H1 (cell line): ENCODE measurements around the gene DHRS2. TPM values are rescaled to one million over a fixed set of nuclear protein-coding genes. Genes with fewer than 3 reads are reported as not detected.
A peak's percentile ranks its signal among the peaks of the same experiment; 100 is the strongest.

ENCODE experiments used
- CTCF ChIA-PET: fragments of 300-600 bp; sonication (Branson Sonifier 250); formaldehyde crosslinking; loops from one replicate; lab custom pipeline; 2021; ENCODE audit not compliant: partially characterized antibody; lab: Charles Lee
- POLR2A ChIA-PET: fragments of 300-600 bp; sonication (Branson Sonifier 250); formaldehyde crosslinking; loops from one replicate; lab custom pipeline; 2021; ENCODE audit warnings: inconsistent platforms; ENCODE audit not compliant: partially characterized antibody; lab: Charles Lee
- DNase-seq, 2 experiments: peaks; one replicate each; pipeline versions ENCODE4 v3.0.0 to v3.0.0-alpha.2; 2010 to 2022; ENCODE audit warnings: low spot score in 2 of 2, low read depth in 1 of 2, mixed read lengths in 1 of 2
- FAIRE-seq: peaks from 2 replicates; lab custom pipeline; 2011; peaks lifted over from hg19 to GRCh38; lab: Jason Lieb, UNC
- H2AFZ ChIP-seq: 2 replicates; pipeline ENCODE4 v1.8.1; 2012; ENCODE audit warnings: low read length, inconsistent platforms
- H2AK5ac ChIP-seq: 2 replicates; pipeline ENCODE4 v1.6.1; 2013; ENCODE audit warnings: low read depth, low read length
- H2BK120ac ChIP-seq: replicated peaks from 2 replicates; pipeline ENCODE3; 2013; ENCODE audit warnings: low read depth, low read length, inconsistent platforms
- H2BK12ac ChIP-seq: 2 replicates; pipeline ENCODE4 v1.6.1; 2013; ENCODE audit warnings: low read depth, low read length
- H2BK15ac ChIP-seq: 2 replicates; pipeline ENCODE4 v1.6.1; 2013; ENCODE audit warnings: low read length
- H2BK20ac ChIP-seq: 2 replicates; pipeline ENCODE4 v1.6.1; 2013; ENCODE audit warnings: low read length
- H2BK5ac ChIP-seq: 2 replicates; pipeline ENCODE4 v1.6.1; 2013; ENCODE audit warnings: low read depth, low read length
- H3K14ac ChIP-seq: 2 replicates; pipeline ENCODE4 v1.6.1; 2013; ENCODE audit warnings: inconsistent platforms; ENCODE audit not compliant: insufficient read length
- H3K18ac ChIP-seq: 2 replicates; pipeline ENCODE4 v1.6.1; 2013; ENCODE audit warnings: low read length; ENCODE audit errors: extremely low read depth
- H3K23ac ChIP-seq: 2 replicates; pipeline ENCODE4 v1.6.1; 2013; ENCODE audit warnings: inconsistent platforms; ENCODE audit not compliant: insufficient read length
- H3K23me2 ChIP-seq: 2 replicates; pipeline ENCODE4 v1.6.1; 2013; ENCODE audit warnings: low read depth, low read length
- H3K27ac ChIP-seq: 2 replicates; pipeline ENCODE4 v1.6.1; 2011; ENCODE audit warnings: low read depth, low read length, inconsistent platforms
- H3K27me3 ChIP-seq, 4 experiments: replicated peaks in 1 of 4; 1 replicate in 1 of 4; 2 replicates in 3 of 4; pipeline versions ENCODE4 v1.6.1 to v1.8.1; 2011 to 2013; ENCODE audit warnings: low read length in 3 of 4, mild to moderate bottlenecking in 3 of 4, inconsistent platforms in 2 of 4, mixed read lengths in 2 of 4, moderate library complexity in 1 of 4; ENCODE audit not compliant: control insufficient read depth in 3 of 4, insufficient read depth in 3 of 4; ENCODE audit errors: extremely low read depth in 1 of 4
- H3K36me3 ChIP-seq, 4 experiments: 2 replicates each; pipeline versions ENCODE4 v1.6.1 to v1.8.1; 2011 to 2013; ENCODE audit warnings: mild to moderate bottlenecking in 4 of 4, low read length in 3 of 4, moderate library complexity in 2 of 4, control low read depth in 1 of 4, inconsistent platforms in 1 of 4; ENCODE audit not compliant: insufficient read depth in 4 of 4, control insufficient read depth in 2 of 4
- H3K4ac ChIP-seq: replicated peaks from 2 replicates; pipeline ENCODE3; 2013; ENCODE audit warnings: low read length, low read depth, mixed read lengths, inconsistent platforms; ENCODE audit not compliant: insufficient read length
- H3K4me1 ChIP-seq, 4 experiments: replicated peaks in 1 of 4; 1 replicate in 1 of 4; 2 replicates in 3 of 4; pipeline versions ENCODE4 v1.6.1 to v1.8.1; 2011 to 2013; ENCODE audit warnings: low read length in 3 of 4, inconsistent platforms in 2 of 4, mixed read lengths in 1 of 4; ENCODE audit not compliant: insufficient read depth in 4 of 4, control insufficient read depth in 3 of 4
- H3K4me2 ChIP-seq, 2 experiments: 2 replicates each; pipeline versions ENCODE4 v1.6.1 to v1.8.1; 2011 to 2013; ENCODE audit warnings: low read depth in 2 of 2, low read length in 2 of 2, control low read depth in 1 of 2, inconsistent platforms in 1 of 2, mild to moderate bottlenecking in 1 of 2; ENCODE audit not compliant: insufficient read depth in 1 of 2
- H3K4me3 ChIP-seq, 4 experiments: fragments of 200-600, 300-600 bp in 1 of 4; sonication (generic), shearing (Covaris generic), sonication (Bioruptor Twin) in 1 of 4; 2 replicates each; pipeline versions ENCODE4 v1.5.1 to v1.8.1; 2011 to 2016; ENCODE audit warnings: low read length in 4 of 4, low read depth in 3 of 4, control low read depth in 2 of 4, inconsistent platforms in 2 of 4, mild to moderate bottlenecking in 2 of 4, mixed read lengths in 1 of 4, moderate library complexity in 1 of 4; ENCODE audit not compliant: insufficient read depth in 2 of 4; ENCODE audit errors: extremely low read depth in 1 of 4
- H3K56ac ChIP-seq: replicated peaks from 2 replicates; pipeline ENCODE3; 2013; ENCODE audit warnings: low read depth, mild to moderate bottlenecking, mixed read lengths, low read length, inconsistent platforms; ENCODE audit not compliant: insufficient read length
- H3K79me1 ChIP-seq: 2 replicates; pipeline ENCODE4 v1.6.1; 2013; ENCODE audit warnings: low read depth, low read length, control low read depth
- H3K79me2 ChIP-seq, 2 experiments: 2 replicates each; pipeline versions ENCODE4 v1.6.1 to v1.8.1; 2012 to 2013; ENCODE audit warnings: low read length in 2 of 2, mild to moderate bottlenecking in 2 of 2, inconsistent platforms in 1 of 2; ENCODE audit not compliant: insufficient read depth in 2 of 2, control insufficient read depth in 1 of 2
- H3K9ac ChIP-seq, 4 experiments: replicated peaks in 1 of 4; 1 replicate in 1 of 4; 2 replicates in 3 of 4; pipeline versions ENCODE4 v1.6.1 to v1.8.1; 2011 to 2013; ENCODE audit warnings: low read depth in 3 of 4, low read length in 3 of 4, control low read depth in 2 of 4, mild to moderate bottlenecking in 2 of 4, moderate library complexity in 2 of 4, inconsistent platforms in 1 of 4; ENCODE audit errors: extremely low read depth in 1 of 4
- H3K9me3 ChIP-seq, 2 experiments: 2 replicates each; pipeline versions ENCODE4 v1.6.1 to v1.8.1; 2012 to 2013; ENCODE audit warnings: mild to moderate bottlenecking in 2 of 2, moderate library complexity in 2 of 2, control low read depth in 1 of 2, inconsistent platforms in 1 of 2, low read depth in 1 of 2, low read length in 1 of 2, mixed read lengths in 1 of 2; ENCODE audit not compliant: insufficient read depth in 2 of 2
- H4K20me1 ChIP-seq, 2 experiments: replicated peaks in 1 of 2; 2 replicates each; pipeline versions ENCODE3 to v1.8.1; 2011 to 2013; ENCODE audit warnings: inconsistent platforms in 2 of 2, low read length in 2 of 2, mild to moderate bottlenecking in 1 of 2; ENCODE audit not compliant: insufficient read depth in 2 of 2, control insufficient read depth in 1 of 2
- H4K5ac ChIP-seq: 2 replicates; pipeline ENCODE4 v1.6.1; 2013; ENCODE audit warnings: low read length, low read depth, mixed read lengths, inconsistent platforms; ENCODE audit not compliant: insufficient read length
- H4K8ac ChIP-seq: 2 replicates; pipeline ENCODE4 v1.8.0; 2013; ENCODE audit warnings: mild to moderate bottlenecking, moderate library complexity, low read length, inconsistent platforms; ENCODE audit not compliant: insufficient read depth; ENCODE audit errors: extremely low read depth
- H4K91ac ChIP-seq: replicated peaks from 2 replicates; pipeline ENCODE3; 2013; ENCODE audit warnings: low read length, mixed read lengths, inconsistent platforms; ENCODE audit not compliant: insufficient read length
- ASH2L ChIP-seq: fragments of 200-600, 300-600 bp; sonication (generic); IDR thresholded peaks from one replicate; pipeline ENCODE4 v1.7.1; 2017; ENCODE audit warnings: low read length
- ATF3 ChIP-seq: IDR thresholded peaks from 2 replicates; pipeline ENCODE4 v1.6.1; 2011; ENCODE audit warnings: low read depth, mild to moderate bottlenecking, low read length; ENCODE audit not compliant: insufficient read depth
- CHD1 ChIP-seq: IDR thresholded peaks from 2 replicates; pipeline ENCODE4 v1.6.1; 2012; ENCODE audit warnings: low read depth, low read length, improper control_type of control experiment
- CTBP2 ChIP-seq: IDR thresholded peaks from 2 replicates; pipeline ENCODE4 v1.7.0; 2011; ENCODE audit warnings: borderline replicate concordance, mild to moderate bottlenecking, moderate library complexity, mixed read lengths, low read length; ENCODE audit not compliant: insufficient read depth, insufficient read length
- E2F6 ChIP-seq: IDR thresholded peaks from 2 replicates; pipeline ENCODE4 v1.6.1; 2012; ENCODE audit warnings: inconsistent platforms
- EZH2 ChIP-seq: fragments of 200-600 bp; sonication (generic); IDR thresholded peaks from 2 replicates; pipeline ENCODE4 v1.7.1; 2012; ENCODE audit warnings: low read depth, mild to moderate bottlenecking, moderate library complexity, low read length, inconsistent platforms; ENCODE audit not compliant: severe bottlenecking
- JUND ChIP-seq: IDR thresholded peaks from 2 replicates; pipeline ENCODE4 v1.6.1; 2011; ENCODE audit warnings: mild to moderate bottlenecking, improper control_type of control experiment, low read length
- MAX ChIP-seq: IDR thresholded peaks from 2 replicates; pipeline ENCODE4 v1.6.1; 2012; ENCODE audit warnings: inconsistent platforms
- RNF2 ChIP-seq: fragments of 200-900, 300-1000 bp; sonication (generic); IDR thresholded peaks from 2 replicates; pipeline ENCODE4 v1.7.1; 2016; ENCODE audit warnings: borderline replicate concordance, low read depth, mild to moderate bottlenecking, antibody characterized with exemption, low read length; ENCODE audit not compliant: poor library complexity, severe bottlenecking; ENCODE audit errors: missing control alignments
- SAP30 ChIP-seq: fragments of 300-600 bp; sonication (generic); IDR thresholded peaks from 2 replicates; pipeline ENCODE4 v1.7.1; 2012; ENCODE audit warnings: low read length, moderate library complexity, mild to moderate bottlenecking, inconsistent platforms; ENCODE audit not compliant: insufficient read depth, insufficient replicate concordance
- WGBS, 2 experiments: shearing (Covaris generic) in 1 of 2; methylation state at CpG; one replicate each; pipeline versions ENCODE4 v1.1.6 to v1.1.7; 2013 to 2015; ENCODE audit warnings: low lambda C conversion rate in 2 of 2, mixed read lengths in 2 of 2, inconsistent platforms in 1 of 2, low coverage in 1 of 2, missing lambda C conversion rate in 1 of 2; ENCODE audit not compliant: insufficient replicate concordance in 2 of 2, insufficient coverage in 1 of 2, insufficient read length in 1 of 2; ENCODE audit errors: extremely low coverage in 1 of 2, missing lambda C conversion rate in 1 of 2; 5-methylcytosine and 5-hydroxymethylcytosine counted together
- polyA plus RNA-seq, 7 experiments: library from polyadenylated mRNA; depleted of rRNA in 3 of 7; stranded (reverse) in 5 of 7; unstranded in 2 of 7; fragments of >200 nt in 5 of 7; fragments of 200-250 nt in 2 of 7; gene quantifications; 1 replicate in 5 of 7; 2 replicates in 1 of 7; 4 replicates in 1 of 7; pipeline versions ENCODE4 v1.2.1 to v1.2.3, GENCODE V29; 2011 to 2013; ENCODE audit warnings: missing spikeins in 2 of 7, mixed read lengths in 2 of 7
- total RNA-seq: library from RNA; stranded (reverse); fragmentation: NEBNext Ultra II Directional; extraction: Animal tissue kit (Norgen Biotek cat#: 25700); gene quantifications from 2 replicates; pipeline ENCODE4 v1.2.1, GENCODE V29; 2021

Gene DHRS2
- total and polyA plus RNA-seq, 2 of the 8 experiments (the other 6 are each of a cell fraction or from before 2014, with no cell fraction given) = 1.1 to 3.5 TPM

GRCh38 chr14:23639891-23640523 lies 3.8 kb downstream of the DHRS2 start:
- H3K23me2 ChIP-seq = no peaks in the 10 kb centered on the region
- no peak overlapping the region for H3K27ac ChIP-seq
- H3K4me1 ChIP-seq = peaks cover 2 to 6% (median 2%) of the 10 kb centered on the region in 4 experiments; a peak in 5 of 7 replicates
- no peak overlapping the region for H3K14ac ChIP-seq
- no peak overlapping the region for H4K91ac ChIP-seq
- no peak overlapping the region for H2BK120ac ChIP-seq
- DNase-seq (no peak), FAIRE-seq (no peak)
- no peak overlapping the region for H3K56ac ChIP-seq
- no peak overlapping the region for H2AK5ac ChIP-seq
- no peak overlapping the region for H2BK5ac ChIP-seq
- H3K79me2 ChIP-seq = no peaks in the 10 kb centered on the region
- H2BK20ac ChIP-seq = no peak overlapping the region
- H3K4me2 ChIP-seq = 0 out of 4 replicates have a peak overlapping the region, but pooled peaks of 1 of the 2 experiments have one; percentile 5
- no peak overlapping the region for H2BK12ac ChIP-seq
- no peak overlapping the region for H3K9ac ChIP-seq
- H3K23ac ChIP-seq = no peak overlapping the region
- H3K36me3 ChIP-seq = no peaks in the 10 kb centered on the region
- ChIA-PET CTCF (interaction anchor here (0.8 to 3.8 kb wide), 6 partner anchors 8 to 694 kb away, joined by 3 to 47 read pairs (median 4); no protein-coding TSS in a partner anchor), POLR2A (interaction anchor here (0.6 kb wide), 1 partner anchor 495 kb away, joined by 3 read pairs; no protein-coding TSS in a partner anchor)
- H4K8ac ChIP-seq = peak overlapping the region; percentile 62
- no peak overlapping the region for H4K5ac ChIP-seq
- H3K4me3 ChIP-seq = no peak overlapping the region
- peaks cover 3 to 6% of the 10 kb centered on the region in 2 experiments; a peak in 3 of 4 replicates for H3K9me3 ChIP-seq
- 92% methylated on average over 8 of the region's 8 CpGs; no CpG with 5 or more reads in 1 of the 2 experiments for WGBS, 2 experiments
- H3K79me1 ChIP-seq = no peaks in the 10 kb centered on the region
- H2AFZ ChIP-seq = peak overlapping the region; percentile 69; the same call in 1 of the 2 replicates
- no peak overlapping the region for H3K18ac ChIP-seq
- H4K20me1 ChIP-seq = no peaks in the 10 kb centered on the region
- H2BK15ac ChIP-seq = no peak overlapping the region
- no peak overlapping the region for H3K4ac ChIP-seq
- no peaks in the 10 kb centered on the region for H3K27me3 ChIP-seq
- TF ChIP-seq E2F6 = no peak
- TF ChIP-seq ATF3 = no peak
- TF ChIP-seq EZH2 = no peak
- no peak for TF ChIP-seq CTBP2
- no peak for TF ChIP-seq SAP30
- TF ChIP-seq ASH2L = no peak
- TF ChIP-seq CHD1 = no peak
- no peak for TF ChIP-seq RNF2
- no peak for TF ChIP-seq JUND
- TF ChIP-seq MAX = no peak
